BLaER1 (cell line): Measurements from ENCODE around the gene CLEC4F.

ENCODE experiments used
- H3K27ac ChIP-seq: shearing (Covaris generic); formaldehyde crosslinking; 2 replicates; pipeline ENCODE4 v1.8.1; 2022
- H3K27me3 ChIP-seq: shearing (Covaris generic); formaldehyde crosslinking; 2 replicates; pipeline ENCODE4 v1.8.1; 2022
- H3K36me3 ChIP-seq: shearing (Covaris generic); formaldehyde crosslinking; 2 replicates; pipeline ENCODE4 v1.8.1; 2022
- H3K4me1 ChIP-seq: shearing (Covaris generic); formaldehyde crosslinking; 2 replicates; pipeline ENCODE4 v1.8.1; 2022
- H3K4me2 ChIP-seq: shearing (Covaris generic); formaldehyde crosslinking; 2 replicates; pipeline ENCODE4 v1.8.1; 2022
- H3K4me3 ChIP-seq: shearing (Covaris generic); formaldehyde crosslinking; 2 replicates; pipeline ENCODE4 v1.8.1; 2022
- H3K9ac ChIP-seq: shearing (Covaris generic); formaldehyde crosslinking; 2 replicates; pipeline ENCODE4 v1.8.1; 2022
- H3K9me3 ChIP-seq: shearing (Covaris generic); formaldehyde crosslinking; 2 replicates; pipeline ENCODE4 v1.8.1; 2022
- H4K20me1 ChIP-seq: shearing (Covaris generic); formaldehyde crosslinking; 2 replicates; pipeline ENCODE4 v1.8.1; 2022
- Cebpa-rat ChIP-seq: shearing (Covaris generic); IDR thresholded peaks from 2 replicates; pipeline ENCODE4 v1.8.1; 2022

Gene CLEC4F

DNA sequence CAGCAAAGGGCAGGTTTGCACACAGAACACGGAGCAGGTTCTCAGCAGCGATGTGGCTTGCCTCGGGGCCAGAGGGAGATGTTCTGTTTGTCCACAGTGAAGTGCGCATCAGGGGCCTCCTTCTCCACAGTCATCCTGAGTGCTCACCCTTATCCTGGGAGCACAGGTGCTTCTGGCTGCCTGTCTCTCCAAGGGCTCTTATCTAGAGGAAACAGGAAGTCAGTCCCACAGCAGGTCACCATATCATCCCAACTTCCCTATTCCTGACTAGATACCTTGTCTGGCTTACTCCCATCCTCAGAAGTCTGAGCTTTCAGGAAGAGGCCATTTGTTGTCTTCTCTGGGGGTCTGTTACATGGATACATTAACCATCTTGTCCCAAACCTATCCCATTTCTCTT is 15.2 kb upstream of the CLEC4F start, which contains the start of gene CD207:
TSS of gene CD207 (minus strand) at position 174 of the 400 bp plus-strand sequence. CDS start at position 134, 40 bp downstream.
- Histone ChIP-seq H3K36me3 (no peaks in the 10 kb centered on the region), H3K9me3 (no peaks in the 10 kb centered on the region), H3K4me1 (peaks cover 17% of the 10 kb centered on the region), H3K4me3 (no peak within 1 kb of the TSS), H3K27ac (no peak within 1 kb of the TSS), H3K4me2 (no peak within 1 kb of the TSS), H3K27me3 (no peaks in the 10 kb centered on the region; the same call in 1 of the 2 replicates), H4K20me1 (no peaks in the 10 kb centered on the region), H3K9ac (no peak within 1 kb of the TSS)
- no peak for TF ChIP-seq Cebpa-rat

DNA sequence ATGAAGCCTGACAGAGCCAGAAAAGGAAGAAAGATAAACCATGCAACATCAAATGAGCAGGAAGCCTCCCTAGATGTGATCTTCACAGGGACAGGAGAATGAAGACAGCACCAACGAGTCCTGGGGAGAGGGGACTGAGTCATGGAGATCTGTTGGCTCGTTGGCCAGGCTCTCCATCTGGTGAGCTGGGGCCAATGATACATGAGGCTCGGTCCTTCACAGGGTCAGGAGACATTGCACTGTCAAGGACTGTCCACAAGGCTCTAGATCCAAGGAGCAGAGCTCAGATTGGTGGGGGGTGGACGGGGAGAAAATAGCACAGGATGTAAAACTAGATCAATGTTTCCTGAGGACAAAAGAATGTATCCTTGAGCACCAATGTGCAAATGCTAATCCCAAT is 14.5 kb upstream of the CLEC4F start:
- Histone ChIP-seq H3K36me3 (no peaks in the 10 kb centered on the region), H3K9me3 (no peaks in the 10 kb centered on the region), H3K9ac (no peak overlapping the region), H3K27me3 (no peaks in the 10 kb centered on the region; the same call in 1 of the 2 replicates), H3K4me2 (no peak overlapping the region), H4K20me1 (no peaks in the 10 kb centered on the region), H3K4me1 (peaks cover 20% of the 10 kb centered on the region), H3K27ac (no peak overlapping the region), H3K4me3 (no peak overlapping the region)
- no peak for TF ChIP-seq Cebpa-rat

DNA sequence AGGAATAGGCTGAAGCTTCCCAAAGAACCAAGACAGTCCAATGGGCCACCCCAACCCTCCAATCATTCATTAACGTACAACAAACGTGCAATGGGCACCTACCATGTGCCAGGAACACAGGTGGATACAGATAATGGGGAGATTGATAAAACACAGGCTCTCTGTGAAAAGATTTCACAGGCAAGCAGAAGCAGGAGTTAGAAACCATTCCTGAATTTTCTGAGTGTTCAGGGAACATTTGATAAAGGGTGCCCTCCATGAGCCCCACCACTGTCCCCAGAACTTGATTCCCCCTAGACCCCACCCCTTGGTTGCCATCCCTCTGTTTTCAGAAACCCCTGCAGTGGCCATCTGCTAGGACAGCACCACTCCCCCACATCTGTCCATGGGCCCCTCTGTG is 13.7 kb upstream of the CLEC4F start:
- Histone ChIP-seq H3K27ac (no peak overlapping the region), H3K9ac (no peak overlapping the region), H3K9me3 (no peaks in the 10 kb centered on the region), H3K36me3 (no peaks in the 10 kb centered on the region), H3K4me1 (peaks cover 28% of the 10 kb centered on the region), H3K27me3 (no peaks in the 10 kb centered on the region; the same call in 1 of the 2 replicates), H3K4me2 (no peak overlapping the region), H4K20me1 (no peaks in the 10 kb centered on the region), H3K4me3 (no peak overlapping the region)
- TF ChIP-seq Cebpa-rat, result no peak

DNA sequence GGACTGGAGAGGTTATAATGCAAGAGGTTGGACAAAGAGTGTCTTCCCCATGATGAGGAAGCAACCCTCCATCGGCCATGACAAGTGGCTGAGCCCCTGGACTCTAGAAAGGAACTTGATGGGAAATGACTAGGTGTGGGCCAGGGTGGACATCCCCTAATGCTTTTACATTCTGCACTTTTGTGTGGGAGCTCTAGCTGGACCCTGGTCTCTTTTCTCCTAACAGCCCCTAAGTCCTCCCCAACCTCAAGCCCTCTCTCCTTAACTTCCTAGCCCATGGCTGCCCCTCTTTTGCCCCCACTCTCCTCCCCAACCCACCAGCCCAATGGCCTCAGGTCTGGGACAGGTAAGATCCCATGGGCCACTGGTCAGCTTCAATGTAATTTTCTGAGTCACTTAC is 12.8 kb upstream of the CLEC4F start:
- Histone ChIP-seq H3K27ac (no peak overlapping the region), H4K20me1 (no peaks in the 10 kb centered on the region), H3K4me2 (no peak overlapping the region), H3K9ac (no peak overlapping the region), H3K36me3 (no peaks in the 10 kb centered on the region), H3K4me1 (peaks cover 32% of the 10 kb centered on the region), H3K27me3 (no peaks in the 10 kb centered on the region; the same call in 1 of the 2 replicates), H3K4me3 (no peak overlapping the region), H3K9me3 (no peaks in the 10 kb centered on the region)
- TF ChIP-seq Cebpa-rat, result no peak

DNA sequence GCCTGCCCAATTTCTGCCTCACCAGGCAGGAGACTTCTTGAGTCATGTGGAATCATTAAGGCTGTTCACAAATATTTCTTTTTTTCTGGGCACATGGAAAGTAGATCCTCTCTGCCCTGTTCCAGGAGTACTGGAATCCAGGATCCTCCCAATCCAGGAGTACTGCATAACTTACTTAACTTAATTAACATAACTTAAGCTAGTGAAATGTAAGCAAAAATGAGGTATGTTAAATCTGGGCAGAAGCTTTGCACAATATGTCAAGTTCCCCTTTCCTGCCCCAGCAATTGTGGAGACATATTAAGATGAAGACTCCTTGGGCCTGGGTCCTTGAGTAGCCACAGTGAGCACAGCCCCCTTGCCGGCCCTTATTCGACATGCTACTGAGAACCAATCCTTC is 12.0 kb upstream of the CLEC4F start:
- Histone ChIP-seq H4K20me1 (no peaks in the 10 kb centered on the region), H3K27ac (no peak overlapping the region), H3K9ac (no peak overlapping the region), H3K4me3 (no peak overlapping the region), H3K4me2 (no peak overlapping the region), H3K9me3 (no peaks in the 10 kb centered on the region), H3K27me3 (no peaks in the 10 kb centered on the region; the same call in 1 of the 2 replicates), H3K4me1 (peaks cover 35% of the 10 kb centered on the region), H3K36me3 (no peaks in the 10 kb centered on the region)
- no peak for TF ChIP-seq Cebpa-rat

DNA sequence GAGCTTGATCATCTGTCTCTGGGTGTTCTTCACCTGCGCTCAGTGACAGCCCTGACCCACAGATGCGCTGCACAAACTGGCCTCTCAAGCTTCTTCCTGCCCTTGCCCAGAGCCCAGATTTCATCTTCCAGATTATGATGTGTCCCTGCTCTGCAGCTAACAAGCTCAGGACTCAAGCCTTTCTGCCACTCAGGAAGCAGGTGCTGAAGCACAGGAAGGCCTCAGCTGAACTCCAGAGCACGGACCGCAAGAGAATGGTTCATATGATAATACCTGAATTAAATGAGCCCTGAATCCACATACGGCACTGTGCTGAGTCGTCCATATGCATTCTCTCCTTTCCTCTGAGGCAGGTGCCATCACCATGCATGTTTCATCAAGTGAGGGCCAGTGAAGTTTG is 11.5 kb upstream of the CLEC4F start:
- no peaks in the 10 kb centered on the region; the same call in 1 of the 2 replicates for H3K27me3 ChIP-seq
- no peaks in the 10 kb centered on the region for H3K9me3 ChIP-seq
- no peaks in the 10 kb centered on the region for H4K20me1 ChIP-seq
- no peak for TF ChIP-seq Cebpa-rat
- peaks cover 35% of the 10 kb centered on the region for H3K4me1 ChIP-seq
- H3K9ac ChIP-seq, result no peak overlapping the region
- peak overlapping the region; percentile 9; the same call in 1 of the 2 replicates for H3K4me2 ChIP-seq
- no peak overlapping the region for H3K27ac ChIP-seq
- H3K4me3 ChIP-seq, result no peak overlapping the region
- H3K36me3 ChIP-seq, result no peaks in the 10 kb centered on the region

DNA sequence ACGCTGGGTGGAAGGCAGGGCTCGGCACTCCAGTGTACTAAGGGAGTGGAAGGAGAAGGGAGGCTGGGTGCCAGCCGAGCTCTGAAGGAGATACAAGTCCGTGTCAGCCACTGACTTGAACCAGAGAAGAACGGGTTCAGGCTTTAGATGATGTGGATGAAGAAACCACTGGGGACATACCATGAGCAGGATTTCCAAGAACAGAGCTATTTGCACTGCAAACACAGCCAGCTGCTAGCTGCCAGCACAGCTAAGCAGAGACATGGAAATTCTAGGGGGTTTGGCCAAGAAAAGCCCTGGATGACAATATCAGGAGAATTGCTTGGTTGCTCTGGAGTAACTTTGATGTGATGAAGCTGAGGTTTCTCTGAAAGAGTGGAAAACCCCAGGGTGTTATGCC is 10.0 kb upstream of the CLEC4F start:
- TF ChIP-seq Cebpa-rat, result no peak
- H3K9me3 ChIP-seq, result no peaks in the 10 kb centered on the region
- no peak overlapping the region for H3K4me3 ChIP-seq
- no peaks in the 10 kb centered on the region for H3K27me3 ChIP-seq
- H3K9ac ChIP-seq, result no peak overlapping the region
- H4K20me1 ChIP-seq, result no peaks in the 10 kb centered on the region
- H3K27ac ChIP-seq, result no peak overlapping the region
- H3K36me3 ChIP-seq, result no peaks in the 10 kb centered on the region
- peaks cover 35% of the 10 kb centered on the region for H3K4me1 ChIP-seq
- no peak overlapping the region for H3K4me2 ChIP-seq

DNA sequence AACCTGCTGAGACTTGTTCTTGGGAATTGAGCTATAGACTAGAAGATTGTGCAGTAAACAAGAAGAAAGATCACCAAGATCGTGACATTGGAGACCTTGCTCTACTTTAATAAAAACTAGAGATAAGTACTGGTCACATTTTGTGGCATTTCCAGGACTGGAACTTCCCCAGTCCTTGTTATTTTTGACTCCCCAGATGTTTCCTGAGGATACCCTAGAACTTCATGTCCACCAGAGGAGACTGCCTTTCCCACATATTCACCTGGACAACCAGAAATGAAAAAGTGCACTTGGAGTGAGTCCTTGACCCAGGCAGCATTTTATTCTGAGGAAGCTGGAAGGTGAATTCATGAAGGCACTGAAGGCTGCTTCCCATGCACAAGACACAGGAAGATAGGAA is 9.5 kb upstream of the CLEC4F start:
- no peaks in the 10 kb centered on the region for H3K27me3 ChIP-seq
- no peak overlapping the region for H3K9ac ChIP-seq
- H3K36me3 ChIP-seq, result no peaks in the 10 kb centered on the region
- H3K4me2 ChIP-seq, result peak overlapping the region; percentile 32; the same call in 1 of the 2 replicates
- H3K9me3 ChIP-seq, result no peaks in the 10 kb centered on the region
- no peak for TF ChIP-seq Cebpa-rat
- no peaks in the 10 kb centered on the region for H4K20me1 ChIP-seq
- H3K27ac ChIP-seq, result no peak overlapping the region
- H3K4me1 ChIP-seq, result peaks cover 34% of the 10 kb centered on the region
- no peak overlapping the region for H3K4me3 ChIP-seq

DNA sequence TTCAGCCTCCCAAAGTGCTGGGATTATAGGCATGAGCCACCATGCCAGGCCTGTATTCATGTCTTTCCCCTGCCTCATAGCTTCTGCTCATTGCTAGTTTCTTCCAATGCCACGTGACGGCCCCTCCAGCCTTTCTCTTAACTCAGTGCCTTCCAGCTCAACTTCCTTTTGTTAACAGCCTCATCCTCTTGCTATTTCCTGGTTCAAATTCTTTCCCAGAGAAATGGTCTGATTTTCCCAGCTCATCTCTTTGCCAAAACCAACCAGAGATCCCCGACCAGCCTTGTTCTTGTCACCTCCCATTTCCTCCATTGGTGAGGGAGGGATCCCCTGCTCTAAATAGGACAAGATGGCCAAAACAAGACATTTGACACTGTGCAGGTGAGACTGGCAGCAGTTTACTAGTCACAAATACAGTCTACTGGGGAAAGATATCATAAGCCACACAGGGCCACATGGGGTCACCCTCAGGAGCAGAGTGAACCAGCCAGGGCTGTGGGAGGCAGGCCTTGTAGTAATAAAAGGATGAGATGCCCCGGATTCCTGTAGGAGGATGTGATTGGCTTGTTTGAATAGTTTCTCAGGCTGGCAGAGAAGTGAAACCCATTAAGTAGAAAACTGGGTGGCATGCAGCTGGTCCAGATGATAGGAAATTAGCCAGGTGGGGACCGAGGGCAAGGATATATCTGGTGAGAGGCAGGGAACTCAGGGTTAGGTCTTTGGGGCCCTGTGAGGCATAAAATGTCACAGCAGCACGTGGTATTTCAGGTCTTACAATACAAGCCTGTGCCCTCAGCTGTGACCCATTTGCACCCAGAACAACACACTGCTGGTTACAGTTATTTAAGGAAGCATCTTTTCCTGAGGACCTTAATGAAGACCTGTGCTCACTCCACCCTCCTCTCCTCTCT is 8.8 kb upstream of the CLEC4F start:
- Histone ChIP-seq H3K4me1 (peaks cover 28% of the 10 kb centered on the region), H4K20me1 (no peaks in the 10 kb centered on the region), H3K36me3 (no peaks in the 10 kb centered on the region), H3K4me2 (peak overlapping the region; percentile 32; the same call in 1 of the 2 replicates), H3K27ac (no peak overlapping the region), H3K9ac (no peak overlapping the region), H3K27me3 (no peaks in the 10 kb centered on the region), H3K4me3 (no peak overlapping the region), H3K9me3 (no peaks in the 10 kb centered on the region)
- TF ChIP-seq Cebpa-rat, result no peak

DNA sequence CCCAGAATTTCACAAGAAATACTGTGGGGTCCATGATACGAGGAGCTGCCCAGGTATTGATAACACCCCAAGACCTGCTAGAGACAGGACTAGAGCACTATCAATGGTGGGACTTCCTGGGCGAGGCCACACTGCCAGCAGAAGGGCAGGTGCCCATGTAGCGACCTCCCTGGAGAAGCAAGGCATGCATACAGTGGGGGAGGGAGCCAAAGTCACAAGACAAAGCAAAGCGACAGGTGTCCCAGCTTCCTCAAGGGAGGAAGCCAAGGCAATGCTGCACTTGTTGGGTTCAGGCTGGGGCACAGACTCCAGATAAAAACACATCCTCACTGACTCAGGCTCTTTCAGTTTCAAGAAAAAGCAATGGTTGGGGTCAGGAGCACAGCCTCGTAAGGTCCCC is 7.7 kb upstream of the CLEC4F start:
- no peaks in the 10 kb centered on the region for H3K9me3 ChIP-seq
- H3K9ac ChIP-seq, result no peak overlapping the region
- H3K4me2 ChIP-seq, result no peak overlapping the region
- no peak overlapping the region for H3K4me3 ChIP-seq
- H3K27ac ChIP-seq, result no peak overlapping the region
- peaks cover 28% of the 10 kb centered on the region for H3K4me1 ChIP-seq
- H4K20me1 ChIP-seq, result no peaks in the 10 kb centered on the region
- H3K27me3 ChIP-seq, result no peaks in the 10 kb centered on the region
- TF ChIP-seq Cebpa-rat, result no peak
- no peaks in the 10 kb centered on the region for H3K36me3 ChIP-seq
